ENCODE results near the gene C6orf47.
"Not testable (repeated sequence)": the region's sequence is repeated elsewhere in the genome, so short reads cannot be mapped to it uniquely, and the experiment has no call there.

Gene C6orf47

GRCh38 chr6:31660381-31661261, at the start of gene C6orf47:
TSS of gene C6orf47 (minus strand) at chr6:31660778. CDS start at chr6:31659947, 831 bp downstream.
- peak; percentile 73 for DNase-seq

- DNase-seq, result not testable (repeated sequence)
These were observed 48.6 kb upstream of the C6orf47 start for GRCh38 chr6:31709157-31709556.

- DNase-seq, result no peak
These were observed 47.6 kb upstream of the C6orf47 start for GRCh38 chr6:31708224-31708623.

GRCh38 chr6:31707701-31708100, 47.1 kb upstream of the C6orf47 start:
- no peak for DNase-seq

GRCh38 chr6:31706599-31706998, 46.0 kb upstream of the C6orf47 start, which contains the start of gene LY6G6F:
TSS of gene LY6G6F (plus strand) at chr6:31706866. CDS start at chr6:31706907, 41 bp downstream.
- no peak for DNase-seq

GRCh38 chr6:31705931-31706330, 45.4 kb upstream of the C6orf47 start:
- no peak for DNase-seq

- DNase-seq, result peak; percentile 96
These were observed 42.5 kb upstream of the C6orf47 start, which contains the start of gene ABHD16A for GRCh38 chr6:31702819-31703716. TSS of gene ABHD16A (minus strand) at chr6:31703324. CDS start at chr6:31703281, 43 bp downstream.

GRCh38 chr6:31702405-31702818, 41.8 kb upstream of the C6orf47 start:
- peak; percentile 48 for DNase-seq

GRCh38 chr6:31701666-31702404, 41.3 kb upstream of the C6orf47 start:
- no peak for DNase-seq

- no peak for DNase-seq
These were observed 40.3 kb upstream of the C6orf47 start for GRCh38 chr6:31700740-31701401.

GRCh38 chr6:31697555-31697954, 37.0 kb upstream of the C6orf47 start:
- DNase-seq, result no peak

GRCh38 chr6:31693535-31693934, 33.0 kb upstream of the C6orf47 start:
- DNase-seq, result no peak

- no peak for DNase-seq
These were observed 32.3 kb upstream of the C6orf47 start for GRCh38 chr6:31692886-31693285.

- DNase-seq, result no peak
These were observed 31.8 kb upstream of the C6orf47 start for GRCh38 chr6:31692353-31692752.

GRCh38 chr6:31691564-31692108, 31.1 kb upstream of the C6orf47 start:
- DNase-seq, result no peak

GRCh38 chr6:31691078-31691463, 30.5 kb upstream of the C6orf47 start:
- no peak for DNase-seq

GRCh38 chr6:31690231-31691077, 29.9 kb upstream of the C6orf47 start:
- DNase-seq, result no peak

- DNase-seq, result peak; percentile 14
These were observed 28.9 kb upstream of the C6orf47 start for GRCh38 chr6:31689249-31690110.

- DNase-seq, result no peak
These were observed 27.5 kb upstream of the C6orf47 start for GRCh38 chr6:31687860-31688693.
